GM12801 (cell line): Measurements from ENCODE around the gene LST1.

ENCODE experiments used
- TF ChIP-seq, protein P1 (sequence below): IDR thresholded peaks from one replicate; pipeline ENCODE4 v1.5.1; 2011; ENCODE audit warnings: control low read depth; ENCODE audit not compliant: insufficient read length; ENCODE audit errors: extremely low read depth

LST1 gene

DNA sequence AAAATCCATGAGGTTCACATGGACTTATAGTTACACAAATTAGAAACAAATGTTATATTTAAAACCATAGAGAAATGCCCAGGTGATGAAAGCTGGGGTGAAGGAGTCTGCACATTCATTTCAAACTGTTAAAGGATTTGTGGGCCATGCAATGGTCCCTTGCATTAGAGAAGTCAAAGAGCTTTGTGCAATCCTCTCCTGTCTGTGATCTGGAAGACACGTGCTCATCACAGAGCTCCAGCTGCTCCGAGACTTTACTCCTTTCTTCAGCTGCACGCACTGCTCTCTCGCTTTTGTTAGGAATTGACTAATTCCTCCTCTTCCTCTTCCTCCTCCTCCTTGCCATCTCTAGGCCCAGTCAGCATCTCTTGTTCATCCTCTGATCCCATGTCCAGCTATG, 24.9 kb downstream of the LST1 start:
- TF ChIP-seq, protein P1, sequence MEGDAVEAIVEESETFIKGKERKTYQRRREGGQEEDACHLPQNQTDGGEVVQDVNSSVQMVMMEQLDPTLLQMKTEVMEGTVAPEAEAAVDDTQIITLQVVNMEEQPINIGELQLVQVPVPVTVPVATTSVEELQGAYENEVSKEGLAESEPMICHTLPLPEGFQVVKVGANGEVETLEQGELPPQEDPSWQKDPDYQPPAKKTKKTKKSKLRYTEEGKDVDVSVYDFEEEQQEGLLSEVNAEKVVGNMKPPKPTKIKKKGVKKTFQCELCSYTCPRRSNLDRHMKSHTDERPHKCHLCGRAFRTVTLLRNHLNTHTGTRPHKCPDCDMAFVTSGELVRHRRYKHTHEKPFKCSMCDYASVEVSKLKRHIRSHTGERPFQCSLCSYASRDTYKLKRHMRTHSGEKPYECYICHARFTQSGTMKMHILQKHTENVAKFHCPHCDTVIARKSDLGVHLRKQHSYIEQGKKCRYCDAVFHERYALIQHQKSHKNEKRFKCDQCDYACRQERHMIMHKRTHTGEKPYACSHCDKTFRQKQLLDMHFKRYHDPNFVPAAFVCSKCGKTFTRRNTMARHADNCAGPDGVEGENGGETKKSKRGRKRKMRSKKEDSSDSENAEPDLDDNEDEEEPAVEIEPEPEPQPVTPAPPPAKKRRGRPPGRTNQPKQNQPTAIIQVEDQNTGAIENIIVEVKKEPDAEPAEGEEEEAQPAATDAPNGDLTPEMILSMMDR: no peak

DNA sequence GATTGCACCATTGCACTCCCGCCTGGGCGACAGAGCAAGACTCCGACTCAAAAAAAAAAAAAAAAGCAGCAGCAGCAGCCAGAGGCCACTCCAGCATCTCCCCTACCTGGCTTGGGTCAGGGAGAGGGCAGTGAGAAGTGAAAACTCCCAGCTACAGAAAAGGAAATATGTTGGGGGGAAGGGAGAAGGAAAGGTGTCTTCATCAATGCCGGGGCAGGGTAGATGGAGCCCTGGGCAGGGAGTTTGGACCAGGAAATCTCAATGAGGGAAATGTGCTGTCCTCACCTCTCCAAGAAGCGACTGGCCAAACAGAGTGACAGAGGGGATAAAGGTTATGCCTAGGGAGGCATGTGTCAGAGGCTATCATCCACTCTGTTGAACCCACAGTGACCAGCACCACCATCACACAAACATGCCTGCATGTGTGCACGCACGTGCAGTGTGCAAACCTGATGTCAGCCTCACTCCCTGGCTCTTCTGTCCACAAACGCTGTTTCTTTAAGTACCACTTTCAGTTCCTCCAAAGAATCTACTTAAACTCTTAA, 28.1 kb downstream of the LST1 start:
- TF ChIP-seq, protein P1: no peak

DNA sequence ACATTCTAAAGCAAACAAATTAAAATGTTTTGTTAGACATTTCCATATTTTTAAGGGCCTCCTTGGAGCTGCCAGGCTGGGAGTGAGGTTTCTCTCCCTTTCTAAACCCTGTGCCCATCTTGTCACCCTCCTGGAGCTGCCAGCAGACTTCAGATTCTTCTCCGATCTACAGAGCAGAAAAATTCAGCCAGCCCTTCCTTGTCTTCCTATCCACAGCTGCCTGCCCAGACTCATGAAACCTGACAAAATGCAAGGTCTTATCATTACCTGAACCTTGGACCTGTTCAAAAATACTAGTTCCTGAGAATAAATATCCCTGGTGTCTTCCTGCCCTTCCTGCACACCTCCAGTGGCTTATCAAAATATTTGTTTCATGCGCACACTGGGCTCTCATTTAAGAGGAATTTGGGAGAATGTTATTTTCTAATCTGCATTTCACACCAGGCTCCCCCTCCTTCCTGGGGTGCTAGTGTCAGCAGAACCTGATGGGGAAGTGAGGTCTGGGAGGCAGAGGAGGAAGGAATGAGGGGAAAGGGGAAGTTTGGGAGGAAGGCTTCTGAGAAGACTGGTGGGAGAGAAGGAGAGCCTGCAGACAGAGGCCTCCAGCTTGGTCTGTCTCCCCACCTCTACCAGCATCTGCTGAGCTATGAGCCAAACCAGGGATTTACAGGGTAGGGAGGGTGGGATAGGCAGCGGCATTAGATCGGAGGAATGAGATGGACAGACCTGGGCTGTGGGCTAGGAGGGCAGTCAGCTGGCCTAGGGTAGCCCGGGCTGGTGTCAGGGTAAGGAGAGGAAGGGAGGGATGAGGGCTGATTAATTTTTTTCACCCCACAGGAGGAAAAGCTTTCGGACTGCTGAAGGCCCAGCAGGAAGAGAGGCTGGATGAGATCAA, 28.9 kb downstream of the LST1 start, which contains the start of gene AIF1:
Gene AIF1, plus strand, starts transcription at position 551 of the 895 bp plus-strand sequence. Its CDS starts 96 bp downstream, at position 647.
- TF ChIP-seq, protein P1: no peak

DNA sequence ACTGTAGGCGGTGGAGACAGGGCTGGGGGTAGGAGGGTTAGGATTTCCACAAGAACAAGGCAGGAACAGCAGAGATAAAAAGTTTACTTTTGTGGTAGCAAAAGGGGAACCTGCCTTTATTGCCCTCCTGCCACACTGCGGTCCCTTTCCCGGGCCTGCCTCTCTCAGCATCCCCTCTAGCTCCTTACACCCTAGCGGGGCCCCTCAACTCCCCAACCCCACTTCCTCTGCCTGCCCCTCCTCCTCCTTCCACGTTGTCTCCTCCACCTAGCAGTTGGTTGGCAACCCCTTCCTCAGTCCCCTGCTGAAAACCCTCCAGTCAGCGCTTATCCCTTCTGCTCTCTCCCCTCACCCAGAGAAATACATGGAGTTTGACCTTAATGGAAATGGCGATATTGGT, 29.7 kb downstream of the LST1 start:
- TF ChIP-seq, protein P1: no peak

DNA sequence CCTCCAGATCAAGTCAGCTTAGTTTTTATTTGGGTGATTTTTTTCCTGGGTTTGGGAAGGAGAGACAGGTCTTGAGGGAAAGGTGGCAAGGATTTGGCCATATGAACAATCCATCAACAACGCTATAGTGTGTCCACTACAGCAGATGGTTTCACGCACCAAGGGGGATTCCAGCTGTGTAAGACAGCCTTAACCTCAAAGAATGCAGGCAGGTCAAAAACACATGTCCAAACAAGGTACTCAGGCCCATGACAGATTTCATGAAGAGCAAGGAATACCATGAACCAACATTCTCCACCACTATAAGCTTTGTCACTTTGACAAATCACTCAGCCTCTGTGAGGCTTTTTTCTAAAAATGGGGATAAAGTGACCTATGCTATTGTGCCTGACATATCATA, 30.9 kb downstream of the LST1 start:
- TF ChIP-seq, protein P1: no peak

DNA sequence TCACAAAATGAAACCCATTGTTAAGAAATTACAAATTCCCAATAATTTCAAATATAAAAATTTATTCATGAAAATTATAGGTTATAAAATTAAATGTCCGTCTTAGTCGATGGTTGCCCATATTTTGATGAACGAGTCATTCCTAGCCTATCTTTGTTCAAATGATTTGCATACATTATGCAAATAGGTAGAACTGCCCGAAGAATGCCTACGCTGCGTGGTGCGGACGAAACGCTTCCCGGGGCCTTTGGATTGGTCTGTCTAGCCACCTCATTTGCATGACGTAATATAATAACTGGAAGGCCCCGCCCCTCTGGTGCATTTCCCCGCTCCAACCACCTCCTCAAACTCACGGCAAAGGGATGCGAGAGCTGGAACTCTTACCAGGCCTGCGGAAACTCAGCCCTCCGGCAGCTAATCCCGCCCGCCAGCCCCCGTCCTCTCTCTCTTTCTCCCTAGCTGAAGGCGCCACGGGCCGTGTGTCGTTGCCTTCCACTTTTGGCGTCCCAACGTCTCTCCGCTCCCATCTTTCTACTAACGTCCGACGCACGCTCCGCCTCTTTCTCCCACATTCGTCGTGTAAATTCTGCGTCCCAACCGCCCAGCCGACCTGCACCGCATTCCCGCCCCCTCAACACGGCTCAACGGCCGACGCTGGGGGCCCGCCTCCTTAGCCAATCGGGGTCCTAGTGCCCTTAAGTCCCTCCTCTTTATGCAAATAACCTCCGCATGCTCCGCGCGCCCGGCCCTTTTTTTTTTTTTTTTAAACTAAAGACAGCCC, 33.9 kb downstream of the LST1 start:
- TF ChIP-seq, protein P1: no peak
